ENCODE results near the gene SIL1.

Gene SIL1

GRCh38 chr5:138900281-138900965, 297.7 kb downstream of the SIL1 start:
- peak; percentile 50 for DNase-seq (ENCODE audit: low read depth)
- TF ChIP-seq, protein P1, sequence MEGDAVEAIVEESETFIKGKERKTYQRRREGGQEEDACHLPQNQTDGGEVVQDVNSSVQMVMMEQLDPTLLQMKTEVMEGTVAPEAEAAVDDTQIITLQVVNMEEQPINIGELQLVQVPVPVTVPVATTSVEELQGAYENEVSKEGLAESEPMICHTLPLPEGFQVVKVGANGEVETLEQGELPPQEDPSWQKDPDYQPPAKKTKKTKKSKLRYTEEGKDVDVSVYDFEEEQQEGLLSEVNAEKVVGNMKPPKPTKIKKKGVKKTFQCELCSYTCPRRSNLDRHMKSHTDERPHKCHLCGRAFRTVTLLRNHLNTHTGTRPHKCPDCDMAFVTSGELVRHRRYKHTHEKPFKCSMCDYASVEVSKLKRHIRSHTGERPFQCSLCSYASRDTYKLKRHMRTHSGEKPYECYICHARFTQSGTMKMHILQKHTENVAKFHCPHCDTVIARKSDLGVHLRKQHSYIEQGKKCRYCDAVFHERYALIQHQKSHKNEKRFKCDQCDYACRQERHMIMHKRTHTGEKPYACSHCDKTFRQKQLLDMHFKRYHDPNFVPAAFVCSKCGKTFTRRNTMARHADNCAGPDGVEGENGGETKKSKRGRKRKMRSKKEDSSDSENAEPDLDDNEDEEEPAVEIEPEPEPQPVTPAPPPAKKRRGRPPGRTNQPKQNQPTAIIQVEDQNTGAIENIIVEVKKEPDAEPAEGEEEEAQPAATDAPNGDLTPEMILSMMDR (conservative IDR thresholded peaks at IDR 0.05; ENCODE audit: control insufficient read depth, insufficient read depth, low read depth, low read length) = no peak
- H3K4me3 ChIP-seq (ENCODE audit: control insufficient read depth, low read depth, low read length) = no peak overlapping the region

- no peak for DNase-seq (ENCODE audit: low read depth)
- TF ChIP-seq, protein P1 (conservative IDR thresholded peaks at IDR 0.05; ENCODE audit: control insufficient read depth, insufficient read depth, low read depth, low read length) = no peak
- H3K4me3 ChIP-seq (ENCODE audit: control insufficient read depth, low read depth, low read length) = no peak overlapping the region
These were observed 299.4 kb downstream of the SIL1 start for GRCh38 chr5:138898742-138899141.

DNA sequence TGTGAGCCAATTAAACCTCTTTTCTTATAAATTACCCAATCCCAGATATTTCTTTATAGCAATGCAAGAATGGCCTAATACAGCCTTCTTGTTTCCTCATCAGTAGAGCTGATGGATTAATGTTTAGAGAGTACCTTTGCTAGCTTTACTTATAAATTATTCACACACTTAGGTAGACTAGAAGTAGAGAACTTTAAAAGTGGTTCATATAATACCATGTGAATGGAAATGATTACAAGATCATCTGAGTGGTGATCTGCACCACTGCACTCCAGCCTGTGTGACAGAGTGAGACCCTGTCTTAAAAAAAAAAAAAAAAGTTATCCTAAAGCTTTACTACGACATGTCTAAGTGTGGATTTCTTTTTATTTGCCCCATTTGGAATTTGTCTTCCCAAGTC, 299.9 kb downstream of the SIL1 start:
- no peak for DNase-seq (ENCODE audit: low read depth)
- H3K4me3 ChIP-seq (ENCODE audit: control insufficient read depth, low read depth, low read length) = no peak overlapping the region
- TF ChIP-seq, protein P1 (conservative IDR thresholded peaks at IDR 0.05; ENCODE audit: control insufficient read depth, insufficient read depth, low read depth, low read length) = no peak

Data from fibroblast of mammary gland (primary cell).